GM19351 (cell line): Measurements from ENCODE around the gene BSDC1.

Experiments used
- ATAC-seq: cut with Tn5 transposase; IDR thresholded peaks from one replicate; pipeline ENCODE4 v1.9.1; 2021; ENCODE audit warnings: mild to moderate bottlenecking, moderate library complexity; ENCODE audit not compliant: unreplicated experiment

The BSDC1 gene

GRCh38 chr1:32337855-32338636 lies 56.2 kb downstream of the BSDC1 start:
- ATAC-seq: no peak

DNA sequence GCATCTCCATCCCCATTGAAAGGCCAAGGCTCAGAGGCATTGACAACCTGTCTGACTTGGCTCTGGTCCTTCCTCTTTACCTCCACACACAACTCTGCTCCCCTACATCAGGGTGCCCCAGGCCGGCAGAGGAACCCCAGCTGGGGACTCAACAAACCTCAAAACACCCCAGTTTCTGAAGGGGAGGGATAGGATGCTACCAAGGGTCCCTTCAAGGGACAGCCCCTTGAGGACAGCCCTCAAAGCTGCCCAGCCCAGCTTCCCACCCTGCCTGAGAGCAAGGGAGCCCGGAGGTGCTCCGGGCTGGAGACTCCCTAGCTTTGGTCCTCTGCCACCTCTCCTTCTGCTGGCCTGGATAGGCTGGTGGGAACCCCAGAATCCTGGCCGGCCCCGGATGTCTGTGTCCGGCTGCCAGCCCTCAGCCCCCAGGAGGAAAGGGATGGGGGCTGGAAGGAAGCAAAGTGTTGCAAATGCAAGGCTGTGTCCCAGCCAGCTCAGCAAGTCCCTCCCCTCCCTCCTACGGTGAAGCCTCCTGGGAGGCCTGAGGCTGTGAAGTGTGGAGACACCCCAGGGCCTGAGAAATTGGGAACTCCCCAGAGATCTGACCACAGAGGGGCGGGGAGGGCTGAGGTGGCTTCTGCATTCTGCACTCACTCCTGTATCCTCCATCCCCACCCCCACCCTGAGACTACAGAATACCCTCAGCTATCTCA lies 57.1 kb downstream of the BSDC1 start:
- ATAC-seq: no peak

DNA sequence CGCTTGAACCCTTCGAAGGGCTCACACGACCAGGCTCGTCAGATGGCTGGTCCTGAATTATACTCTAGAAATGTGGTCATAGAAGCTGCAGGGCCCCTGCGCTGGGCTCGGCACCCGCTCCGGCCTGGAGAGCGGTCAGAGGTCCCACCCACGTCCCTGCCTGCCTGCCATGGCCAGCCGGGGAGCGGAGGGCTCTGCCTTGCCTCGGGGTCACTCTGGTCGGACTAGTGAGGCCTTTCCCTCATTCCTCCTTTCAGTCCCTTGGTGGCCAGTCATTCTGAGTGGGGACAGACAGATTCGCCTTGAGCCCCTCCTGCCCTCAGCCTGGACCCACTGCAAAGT lies 57.7 kb downstream of the BSDC1 start:
- no peak for ATAC-seq

DNA sequence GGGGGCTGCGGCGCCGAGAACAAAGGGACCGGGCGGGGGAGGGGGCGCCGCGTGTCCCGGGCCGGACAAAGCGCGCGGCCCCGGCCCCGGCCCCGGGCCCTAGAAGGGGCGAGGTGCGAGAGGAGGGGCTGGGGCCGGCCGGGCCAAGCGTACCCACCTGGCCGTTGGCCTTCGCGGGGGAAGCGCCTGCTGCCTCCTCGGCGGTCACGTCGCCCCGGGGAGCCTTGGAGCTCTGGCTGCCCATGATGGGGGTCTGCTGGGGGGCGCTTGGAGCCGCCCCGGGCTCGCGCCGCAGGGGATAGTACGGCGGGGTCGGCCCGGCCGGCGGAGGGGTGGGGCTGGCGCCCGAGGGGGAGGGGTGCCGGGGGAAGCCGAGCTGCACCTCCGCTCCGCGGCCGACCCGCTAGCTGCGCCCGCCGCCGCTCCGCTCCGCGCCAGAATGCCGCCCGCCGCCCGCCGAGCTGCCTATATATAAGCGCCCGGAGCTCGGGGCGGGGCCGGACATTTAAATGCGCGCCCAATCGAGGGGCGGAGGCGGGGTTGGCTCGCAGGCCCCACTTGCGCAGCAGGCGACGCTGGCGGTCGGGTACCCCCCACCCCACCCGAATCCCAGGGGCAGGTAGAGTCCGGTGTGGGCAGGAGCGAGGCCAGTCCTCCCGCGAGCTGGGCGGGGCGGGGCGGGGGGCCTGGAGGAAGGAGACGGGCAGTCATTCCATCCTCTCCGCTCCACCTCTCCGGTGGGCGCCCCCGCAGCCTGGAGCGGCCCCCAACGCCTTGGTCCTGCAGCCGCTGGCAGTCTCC lies 58.3 kb downstream of the BSDC1 start, which contains the start of gene MARCKSL1:
Gene MARCKSL1, minus strand, starts transcription at position 444 of the 801 bp plus-strand sequence. Its CDS starts 200 bp downstream, at position 244.
- no peak for ATAC-seq

DNA sequence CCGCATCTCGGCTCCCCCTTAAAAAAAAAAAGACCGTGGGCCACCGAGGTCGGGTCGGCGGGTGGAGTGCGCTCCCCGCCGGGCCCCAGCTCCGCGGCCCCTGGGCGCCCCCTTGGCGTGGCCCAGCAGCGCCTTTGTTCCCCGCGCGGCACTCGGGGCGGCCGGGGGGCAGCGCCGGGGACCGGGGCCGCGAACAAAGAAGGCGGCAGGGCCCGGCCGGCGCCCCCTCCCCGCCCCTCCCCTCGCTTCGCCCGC lies 58.8 kb downstream of the BSDC1 start:
- no peak for ATAC-seq

GRCh38 chr1:32334864-32335534 lies 59.2 kb downstream of the BSDC1 start:
- ATAC-seq: no peak

DNA sequence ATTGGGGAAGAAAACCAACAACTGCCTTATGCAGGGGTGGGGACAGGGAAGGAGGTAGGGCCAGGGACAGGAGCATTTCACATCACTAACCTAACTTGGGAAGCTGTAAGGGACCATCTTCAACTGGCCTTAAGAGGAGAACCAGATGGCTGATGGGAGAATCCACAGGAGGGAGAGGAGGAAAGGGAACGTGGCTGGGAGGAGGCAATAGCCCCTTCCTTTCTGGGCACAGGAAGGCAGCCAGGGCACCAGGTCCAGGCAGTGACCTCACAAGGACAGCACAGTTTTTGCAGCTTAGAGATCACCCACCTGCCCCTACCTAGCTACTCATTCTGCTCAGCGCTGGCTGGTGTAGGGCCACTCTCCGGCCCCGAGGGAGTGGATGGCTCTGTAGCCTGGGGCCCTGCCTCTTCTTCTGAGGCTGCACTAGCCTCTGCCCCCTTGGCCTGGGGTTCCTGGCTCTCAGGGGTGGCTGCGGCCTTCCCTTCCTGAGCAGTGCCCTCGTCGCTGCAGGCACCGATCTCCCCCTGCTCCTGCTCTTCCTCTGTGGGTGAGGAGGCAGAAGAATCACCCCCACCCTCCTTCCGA lies 59.9 kb downstream of the BSDC1 start:
- no peak for ATAC-seq

DNA sequence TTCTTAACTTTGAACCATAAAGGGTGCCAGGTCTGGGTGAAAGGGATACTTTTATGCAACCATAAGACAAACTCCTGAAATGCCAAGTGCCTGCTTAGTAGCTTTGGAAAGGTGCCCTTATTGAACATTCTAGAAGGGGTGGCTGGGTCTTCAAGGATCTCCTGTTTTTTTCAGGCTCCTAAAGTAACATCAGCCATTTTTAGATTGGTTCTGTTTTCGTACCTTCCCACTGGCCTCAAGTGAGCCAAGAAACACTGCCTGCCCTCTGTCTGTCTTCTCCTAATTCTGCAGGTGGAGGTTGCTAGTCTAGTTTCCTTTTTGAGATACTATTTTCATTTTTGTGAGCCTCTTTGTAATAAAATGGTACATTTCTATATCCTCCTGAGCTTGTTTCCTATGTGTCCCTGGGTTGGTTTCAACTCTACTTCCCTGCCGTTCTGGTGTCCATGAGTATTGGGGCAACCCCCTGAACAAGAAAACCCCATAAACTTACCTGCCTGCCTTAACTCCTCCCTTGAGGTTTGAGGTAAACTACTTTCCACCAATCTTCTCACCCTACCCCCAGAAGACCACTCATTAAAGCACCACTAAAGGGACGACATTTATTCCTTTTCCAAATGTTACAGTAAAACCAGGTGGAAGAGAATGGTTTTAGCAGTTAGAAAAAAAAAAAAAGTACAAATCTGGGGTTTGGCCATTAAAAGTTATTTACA lies 60.8 kb downstream of the BSDC1 start:
- ATAC-seq: no peak

GRCh38 chr1:32332290-32333079 lies 61.8 kb downstream of the BSDC1 start:
- no peak for ATAC-seq

GRCh38 chr1:32331549-32331948 lies 62.7 kb downstream of the BSDC1 start:
- ATAC-seq: no peak

DNA sequence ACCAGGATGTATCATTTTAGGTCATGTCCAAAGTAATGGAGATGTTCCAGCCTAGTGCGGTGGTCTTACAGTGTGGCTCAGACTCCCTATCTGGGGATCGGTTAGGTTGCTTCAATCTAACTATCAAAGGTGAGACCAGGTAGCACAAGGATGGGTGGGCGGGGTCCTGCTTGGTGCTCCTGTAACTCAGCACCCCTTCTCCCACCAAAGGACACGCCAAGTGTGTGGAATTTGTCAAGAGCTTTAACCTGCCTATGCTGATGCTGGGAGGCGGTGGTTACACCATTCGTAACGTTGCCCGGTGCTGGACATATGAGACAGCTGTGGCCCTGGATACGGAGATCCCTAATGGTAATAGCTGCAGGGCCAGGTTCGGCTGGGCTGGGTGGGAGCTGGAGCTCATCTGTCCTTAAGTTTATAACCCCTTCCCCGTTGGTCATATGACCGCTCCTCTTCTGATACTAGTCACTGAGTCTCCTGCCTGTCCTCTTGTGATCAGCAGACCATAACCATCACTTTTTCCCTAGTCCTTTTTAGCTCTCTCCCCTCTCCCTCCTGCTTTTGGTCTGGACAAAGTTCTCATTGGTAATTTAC lies 63.6 kb downstream of the BSDC1 start:
- ATAC-seq: no peak

DNA sequence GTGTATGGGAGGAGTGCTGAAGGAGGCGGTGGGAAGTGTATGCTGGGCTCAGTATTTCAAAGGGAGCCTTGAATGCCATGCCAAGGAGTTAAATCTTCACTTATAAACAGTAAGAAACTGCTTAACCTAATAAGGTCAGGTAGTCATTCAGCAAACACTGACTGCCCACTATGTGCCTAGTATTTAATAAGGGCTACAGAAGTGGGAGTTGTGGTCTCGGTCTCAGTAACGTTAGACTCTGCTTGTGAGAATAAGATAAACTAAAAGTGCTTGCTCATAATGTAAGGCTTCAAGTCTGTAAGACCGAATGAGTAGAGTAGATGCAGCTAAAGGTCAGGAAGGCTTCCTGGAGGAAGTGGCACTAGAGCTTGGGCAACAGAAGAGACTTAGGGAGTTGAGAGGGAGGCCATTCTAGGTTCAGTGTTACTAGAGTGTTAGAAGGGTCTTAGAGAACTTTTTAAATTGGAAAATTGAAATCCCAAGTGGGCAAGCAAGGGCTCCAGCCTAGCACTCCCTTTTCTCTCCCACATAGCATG lies 64.2 kb downstream of the BSDC1 start:
- ATAC-seq: no peak

- no peak for ATAC-seq
Measured at GRCh38 chr1:32327204-32327603, 67.0 kb downstream of the BSDC1 start.

GRCh38 chr1:32321712-32322291 lies 72.4 kb downstream of the BSDC1 start:
- no peak for ATAC-seq

DNA sequence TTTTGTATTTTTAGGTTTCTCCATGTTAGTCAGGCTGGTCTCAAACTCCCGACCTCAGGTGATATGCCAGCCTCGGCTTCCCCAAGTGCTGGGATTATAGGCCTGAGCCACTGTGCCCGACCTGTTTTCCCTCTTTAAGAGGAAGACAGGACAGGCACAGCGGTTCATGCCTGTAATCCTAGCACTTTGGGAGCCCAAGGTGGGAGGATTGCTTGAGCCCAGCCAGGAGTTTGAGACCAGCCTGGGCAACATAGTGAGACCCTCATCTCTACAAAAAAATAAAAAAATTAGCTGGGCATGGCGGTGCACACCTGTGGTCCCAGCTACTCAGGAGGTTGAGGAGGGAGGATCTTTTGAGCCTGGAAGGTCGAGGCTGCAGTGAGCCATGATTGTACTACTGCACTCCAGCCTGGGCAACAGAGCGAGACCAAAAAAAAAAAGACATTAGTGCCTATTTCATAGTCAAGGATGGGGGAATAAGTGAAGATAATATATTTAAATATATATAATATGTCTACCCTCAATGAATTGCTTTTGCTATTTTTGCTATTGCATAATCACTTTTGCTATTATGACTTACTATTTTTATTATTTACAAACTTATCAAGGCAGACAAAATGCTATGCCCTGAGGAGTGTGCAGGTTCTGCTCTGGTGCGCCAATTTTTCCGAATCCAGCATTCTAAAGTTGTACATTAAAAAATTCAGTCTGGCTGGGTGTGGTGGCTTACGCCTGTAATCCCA lies 75.9 kb downstream of the BSDC1 start:
- no peak for ATAC-seq

DNA sequence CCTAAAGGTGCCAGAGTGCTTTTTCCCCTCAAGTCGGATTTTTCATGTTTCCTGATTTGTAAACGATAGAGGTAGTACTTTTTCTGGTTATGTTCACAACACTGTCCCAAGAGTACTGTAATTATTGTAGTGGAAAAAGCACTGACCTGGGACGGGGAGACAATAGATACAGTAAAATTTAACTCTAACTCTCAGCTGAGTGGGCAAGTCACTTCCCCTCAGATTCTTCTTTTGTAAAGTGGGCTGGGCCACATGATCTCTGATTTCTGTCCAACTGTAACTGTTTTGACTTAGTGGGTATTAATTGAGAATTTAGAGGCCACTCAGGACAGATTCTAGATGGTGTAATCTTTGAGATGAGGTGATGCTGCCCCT lies 77.4 kb downstream of the BSDC1 start:
- peak; percentile 25 for ATAC-seq
